Parathyroid adenoma (tissue), 2 donors: ENCODE data around the gene RNASE3.
"Not testable (repeated sequence)": the region's sequence is repeated elsewhere in the genome, so short reads cannot be mapped to it uniquely, and the experiment has no call there.

Experiments
- H2AFZ ChIP-seq: fragments of 300-600 bp; sonication (generic); one replicate; pipeline ENCODE4 v1.7.0; 2017; ENCODE audit warnings: antibody characterized with exemption, mild to moderate bottlenecking
- H3K27ac ChIP-seq: fragments of 300-600 bp; sonication (generic); one replicate; pipeline ENCODE4 v1.7.0; 2017
- H3K27me3 ChIP-seq: fragments of 300-600 bp; sonication (generic); one replicate; pipeline ENCODE4 v1.7.0; 2017; ENCODE audit warnings: low read length; ENCODE audit not compliant: control insufficient read depth, insufficient read depth
- H3K36me3 ChIP-seq: fragments of 300-600 bp; sonication (generic); one replicate; pipeline ENCODE4 v1.7.0; 2017; ENCODE audit warnings: low read length; ENCODE audit not compliant: control insufficient read depth, insufficient read depth
- H3K4me1 ChIP-seq: fragments of 300-600 bp; sonication (generic); one replicate; pipeline ENCODE4 v1.7.0; 2017; ENCODE audit warnings: control low read depth
- H3K4me2 ChIP-seq: fragments of 300-600 bp; sonication (generic); one replicate; pipeline ENCODE4 v1.7.0; 2017; ENCODE audit warnings: low read length
- H3K4me3 ChIP-seq: fragments of 300-600 bp; sonication (generic); one replicate; pipeline ENCODE4 v1.7.0; 2017; ENCODE audit warnings: low read depth, low read length
- H3K79me2 ChIP-seq: fragments of 300-600 bp; sonication (generic); one replicate; pipeline ENCODE4 v1.7.0; 2017; ENCODE audit warnings: control low read depth
- H3K9ac ChIP-seq: fragments of 300-600 bp; sonication (generic); one replicate; pipeline ENCODE4 v1.7.0; 2017; ENCODE audit warnings: mild to moderate bottlenecking
- H3K9me3 ChIP-seq: fragments of 300-600 bp; sonication (generic); one replicate; pipeline ENCODE4 v1.7.0; 2017; ENCODE audit warnings: low read length; ENCODE audit not compliant: control insufficient read depth
- TF ChIP-seq, protein P1 (sequence below): fragments of 300-600 bp; sonication (generic); IDR thresholded peaks from one replicate; pipeline ENCODE4 v1.7.0; 2017; ENCODE audit warnings: antibody characterized with exemption, mild to moderate bottlenecking
- donor health status: primary hyperparathyroidism.

RNASE3 gene

GRCh38 chr14:20904393-20905029 is 13.3 kb downstream of the RNASE3 start:
- Histone ChIP-seq H3K27me3 (no peaks in the 10 kb centered on the region), H3K4me1 (no peaks in the 10 kb centered on the region), H2AFZ (no peak overlapping the region), H3K9me3 (no peaks in the 10 kb centered on the region), H3K27ac (no peak overlapping the region), H3K4me3 (no peak overlapping the region), H3K36me3 (no peaks in the 10 kb centered on the region), H3K79me2 (no peaks in the 10 kb centered on the region), H3K4me2 (no peak overlapping the region), H3K9ac (no peak overlapping the region)
- TF ChIP-seq, protein P1, sequence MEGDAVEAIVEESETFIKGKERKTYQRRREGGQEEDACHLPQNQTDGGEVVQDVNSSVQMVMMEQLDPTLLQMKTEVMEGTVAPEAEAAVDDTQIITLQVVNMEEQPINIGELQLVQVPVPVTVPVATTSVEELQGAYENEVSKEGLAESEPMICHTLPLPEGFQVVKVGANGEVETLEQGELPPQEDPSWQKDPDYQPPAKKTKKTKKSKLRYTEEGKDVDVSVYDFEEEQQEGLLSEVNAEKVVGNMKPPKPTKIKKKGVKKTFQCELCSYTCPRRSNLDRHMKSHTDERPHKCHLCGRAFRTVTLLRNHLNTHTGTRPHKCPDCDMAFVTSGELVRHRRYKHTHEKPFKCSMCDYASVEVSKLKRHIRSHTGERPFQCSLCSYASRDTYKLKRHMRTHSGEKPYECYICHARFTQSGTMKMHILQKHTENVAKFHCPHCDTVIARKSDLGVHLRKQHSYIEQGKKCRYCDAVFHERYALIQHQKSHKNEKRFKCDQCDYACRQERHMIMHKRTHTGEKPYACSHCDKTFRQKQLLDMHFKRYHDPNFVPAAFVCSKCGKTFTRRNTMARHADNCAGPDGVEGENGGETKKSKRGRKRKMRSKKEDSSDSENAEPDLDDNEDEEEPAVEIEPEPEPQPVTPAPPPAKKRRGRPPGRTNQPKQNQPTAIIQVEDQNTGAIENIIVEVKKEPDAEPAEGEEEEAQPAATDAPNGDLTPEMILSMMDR: no peak

DNA sequence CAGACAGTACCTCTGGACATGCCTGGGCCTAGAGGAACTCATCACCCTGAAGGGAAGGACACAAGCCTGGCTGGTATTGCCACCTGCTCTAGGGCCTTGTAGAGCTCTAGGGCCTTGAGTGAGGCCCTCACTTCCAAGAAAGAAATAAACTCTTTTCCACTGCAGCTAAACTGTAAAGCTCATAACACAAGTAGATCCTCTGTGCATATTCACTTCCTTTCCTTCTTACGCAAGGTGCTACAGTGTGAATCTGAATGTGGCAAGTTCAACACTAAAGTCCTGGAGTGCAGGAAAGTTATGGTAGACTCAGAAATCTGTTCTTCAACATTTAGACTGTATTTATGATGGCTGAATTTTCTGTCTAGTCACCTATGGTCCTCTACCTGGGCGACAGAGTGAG is 14.5 kb downstream of the RNASE3 start:
- Histone ChIP-seq H3K9ac (no peak overlapping the region), H3K4me3 (no peak overlapping the region), H3K27me3 (no peaks in the 10 kb centered on the region), H3K36me3 (no peaks in the 10 kb centered on the region), H3K4me2 (no peak overlapping the region), H3K27ac (no peak overlapping the region), H3K9me3 (no peaks in the 10 kb centered on the region), H3K4me1 (no peaks in the 10 kb centered on the region), H3K79me2 (no peaks in the 10 kb centered on the region), H2AFZ (no peak overlapping the region)
- TF ChIP-seq, protein P1: no peak

- Histone ChIP-seq H3K4me2 (no peak overlapping the region), H3K4me1 (no peaks in the 10 kb centered on the region), H3K9me3 (no peaks in the 10 kb centered on the region), H3K36me3 (no peaks in the 10 kb centered on the region), H3K4me3 (no peak overlapping the region), H3K27me3 (no peaks in the 10 kb centered on the region), H2AFZ (no peak overlapping the region), H3K9ac (no peak overlapping the region), H3K27ac (no peak overlapping the region), H3K79me2 (no peaks in the 10 kb centered on the region)
- TF ChIP-seq, protein P1: no peak
These were observed 16.0 kb downstream of the RNASE3 start for GRCh38 chr14:20907214-20907613.

GRCh38 chr14:20910822-20911221 is 19.6 kb downstream of the RNASE3 start:
- H3K36me3 ChIP-seq, H3K79me2 ChIP-seq, H3K27me3 ChIP-seq, H3K27ac ChIP-seq, H3K4me1 ChIP-seq, H3K4me2 ChIP-seq, H3K4me3 ChIP-seq, H3K9me3 ChIP-seq, H3K9ac ChIP-seq, H2AFZ ChIP-seq: not testable (repeated sequence)

DNA sequence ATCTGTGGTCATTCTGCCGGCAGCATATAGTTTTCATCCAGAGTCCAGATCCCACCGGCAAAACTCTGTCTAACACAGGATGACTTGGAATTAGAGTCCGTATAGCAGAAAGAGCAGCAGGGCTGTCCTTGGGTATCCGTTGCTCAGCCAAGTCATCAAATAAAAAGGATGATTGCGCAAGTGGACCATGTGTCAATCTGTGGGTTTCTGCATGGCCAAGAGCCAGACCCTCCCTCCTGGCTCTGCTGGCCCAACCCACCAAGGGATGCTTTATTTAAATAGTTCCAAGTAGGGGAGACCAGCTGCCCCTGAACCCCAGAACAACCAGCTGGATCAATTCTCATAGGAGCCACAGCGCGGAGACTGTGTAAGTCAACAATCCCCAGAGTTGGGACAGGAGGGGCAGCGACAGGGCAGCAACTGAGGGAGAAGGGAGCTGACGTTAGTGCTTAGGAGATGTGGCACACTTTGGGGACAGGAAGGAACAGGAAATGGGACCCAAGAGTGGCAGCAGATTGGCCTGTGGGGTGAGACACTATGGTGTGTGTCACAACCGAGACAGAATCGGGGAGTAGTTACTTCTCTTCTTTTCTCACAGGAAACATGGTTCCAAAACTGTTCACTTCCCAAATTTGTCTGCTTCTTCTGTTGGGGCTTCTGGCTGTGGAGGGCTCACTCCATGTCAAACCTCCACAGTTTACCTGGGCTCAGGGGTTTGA is 28.0 kb downstream of the RNASE3 start:
- not testable (repeated sequence) for H3K27me3 ChIP-seq, H3K9me3 ChIP-seq, H3K36me3 ChIP-seq, H3K79me2 ChIP-seq, H3K4me2 ChIP-seq, H3K4me1 ChIP-seq, H2AFZ ChIP-seq, H3K27ac ChIP-seq, H3K9ac ChIP-seq, H3K4me3 ChIP-seq

DNA sequence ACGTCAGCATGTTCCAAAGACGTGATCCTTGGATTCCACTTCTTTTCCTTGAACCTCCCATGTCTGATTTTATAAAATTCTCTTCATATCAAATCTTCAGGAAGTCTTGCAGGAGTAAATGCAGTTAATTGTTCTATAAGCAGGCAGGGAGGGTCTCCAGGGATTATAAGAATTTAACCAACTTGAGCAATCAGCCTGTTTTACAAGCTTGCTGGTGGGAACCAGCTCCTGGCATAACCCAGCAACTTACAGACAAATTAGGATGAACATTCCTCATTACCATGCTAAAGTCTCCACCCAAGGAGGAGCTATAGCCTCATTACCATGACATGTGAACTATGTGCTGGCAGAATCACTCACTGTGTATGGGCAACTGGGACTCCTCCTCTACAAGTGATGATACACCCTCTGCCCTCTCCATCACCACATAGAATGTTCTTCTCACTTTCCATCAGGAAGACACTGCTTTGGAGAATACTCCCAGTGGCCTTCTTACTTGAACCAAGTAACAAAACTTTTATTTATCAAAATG is 32.6 kb downstream of the RNASE3 start:
- not testable (repeated sequence) for H3K79me2 ChIP-seq, H2AFZ ChIP-seq, H3K4me1 ChIP-seq, H3K36me3 ChIP-seq, H3K4me3 ChIP-seq, H3K9ac ChIP-seq, H3K27me3 ChIP-seq, H3K27ac ChIP-seq, H3K9me3 ChIP-seq, H3K4me2 ChIP-seq
